GM12878 (cell line): Measurements from ENCODE around the gene BPGM.

Experiments
- ATF7 ChIP-seq: fragments of 450-650 bp; IDR thresholded peaks from 2 replicates; pipeline ENCODE4 v1.6.1; 2016; ENCODE audit warnings: low read depth, mild to moderate bottlenecking
- BCL11A ChIP-seq: IDR thresholded peaks from 2 replicates; pipeline ENCODE4 v1.6.1; 2011; ENCODE audit warnings: low read depth, low read length
- BCLAF1 ChIP-seq: fragments of 450-650 bp; IDR thresholded peaks from 2 replicates; pipeline ENCODE4 v1.6.1; 2017; ENCODE audit warnings: antibody characterized with exemption, mild to moderate bottlenecking, moderate library complexity
- CBX3 ChIP-seq: fragments of 200-600 bp; sonication (generic); IDR thresholded peaks from 2 replicates; pipeline ENCODE4 v1.6.1; 2016; ENCODE audit warnings: low read depth, borderline replicate concordance
- DPF2 ChIP-seq: fragments of 450-650 bp; IDR thresholded peaks from 2 replicates; pipeline ENCODE4 v1.6.1; 2017; ENCODE audit warnings: mild to moderate bottlenecking
- EZH2 ChIP-seq: IDR thresholded peaks from 2 replicates; pipeline ENCODE4 v1.6.1; 2012; ENCODE audit warnings: low read depth, mild to moderate bottlenecking, control low read depth, inconsistent platforms, low read length, borderline replicate concordance; ENCODE audit not compliant: control insufficient read depth
- HCFC1 ChIP-seq: fragments of 150-350 bp; IDR thresholded peaks from 2 replicates; pipeline ENCODE4 v1.6.1; 2014; ENCODE audit warnings: low read length
- KDM1A ChIP-seq: fragments of 200-600 bp; sonication (generic); IDR thresholded peaks from 2 replicates; pipeline ENCODE4 v1.6.1; 2016; ENCODE audit warnings: borderline replicate concordance
- MTA2 ChIP-seq: fragments of 450-650 bp; IDR thresholded peaks from 2 replicates; pipeline ENCODE4 v1.6.1; 2016; ENCODE audit warnings: low read depth, mild to moderate bottlenecking, moderate library complexity
- USF1 ChIP-seq: IDR thresholded peaks from 2 replicates; pipeline ENCODE4 v1.6.1; 2011; ENCODE audit warnings: borderline replicate concordance, low read depth, mild to moderate bottlenecking, moderate library complexity, mixed read lengths, low read length; ENCODE audit not compliant: insufficient read depth; ENCODE audit errors: extremely low read length
- TF ChIP-seq, protein P1 (sequence below): fragments of 450-650 bp; IDR thresholded peaks from 2 replicates; pipeline ENCODE4 v1.6.1; 2017; ENCODE audit warnings: low read depth, mild to moderate bottlenecking, moderate library complexity
- TF ChIP-seq, protein P2 (sequence below), 3 experiments: IDR thresholded peaks in 2 of 3; conservative IDR thresholded peaks in 1 of 3; 2 replicates each; pipeline ENCODE4 v1.5.1; 2011; ENCODE audit warnings: low read depth in 3 of 3, low read length in 3 of 3, mild to moderate bottlenecking in 3 of 3, control low read depth in 2 of 3, moderate library complexity in 2 of 3, inconsistent platforms in 1 of 3, mixed read lengths in 1 of 3; ENCODE audit not compliant: control insufficient read depth in 2 of 3, insufficient read depth in 1 of 3; ENCODE audit errors: extremely low read depth in 1 of 3
- TF ChIP-seq, protein P3 (sequence below): IDR thresholded peaks from 2 replicates; pipeline ENCODE4 v1.6.1; 2012; ENCODE audit warnings: low read depth, low read length, improper control_type of control experiment

GRCh38 chr7:134616611-134617010 lies 30.0 kb upstream of the BPGM start:
- TF ChIP-seq EZH2 (no peak), DPF2 (no peak), HCFC1 (no peak), USF1 (no peak), MTA2 (no peak), KDM1A (no peak), BCL11A (no peak), ATF7 (no peak), CBX3 (no peak), BCLAF1 (no peak)
- TF ChIP-seq, protein P1, sequence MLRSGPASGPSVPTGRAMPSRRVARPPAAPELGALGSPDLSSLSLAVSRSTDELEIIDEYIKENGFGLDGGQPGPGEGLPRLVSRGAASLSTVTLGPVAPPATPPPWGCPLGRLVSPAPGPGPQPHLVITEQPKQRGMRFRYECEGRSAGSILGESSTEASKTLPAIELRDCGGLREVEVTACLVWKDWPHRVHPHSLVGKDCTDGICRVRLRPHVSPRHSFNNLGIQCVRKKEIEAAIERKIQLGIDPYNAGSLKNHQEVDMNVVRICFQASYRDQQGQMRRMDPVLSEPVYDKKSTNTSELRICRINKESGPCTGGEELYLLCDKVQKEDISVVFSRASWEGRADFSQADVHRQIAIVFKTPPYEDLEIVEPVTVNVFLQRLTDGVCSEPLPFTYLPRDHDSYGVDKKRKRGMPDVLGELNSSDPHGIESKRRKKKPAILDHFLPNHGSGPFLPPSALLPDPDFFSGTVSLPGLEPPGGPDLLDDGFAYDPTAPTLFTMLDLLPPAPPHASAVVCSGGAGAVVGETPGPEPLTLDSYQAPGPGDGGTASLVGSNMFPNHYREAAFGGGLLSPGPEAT: no peak
- TF ChIP-seq, protein P2, sequence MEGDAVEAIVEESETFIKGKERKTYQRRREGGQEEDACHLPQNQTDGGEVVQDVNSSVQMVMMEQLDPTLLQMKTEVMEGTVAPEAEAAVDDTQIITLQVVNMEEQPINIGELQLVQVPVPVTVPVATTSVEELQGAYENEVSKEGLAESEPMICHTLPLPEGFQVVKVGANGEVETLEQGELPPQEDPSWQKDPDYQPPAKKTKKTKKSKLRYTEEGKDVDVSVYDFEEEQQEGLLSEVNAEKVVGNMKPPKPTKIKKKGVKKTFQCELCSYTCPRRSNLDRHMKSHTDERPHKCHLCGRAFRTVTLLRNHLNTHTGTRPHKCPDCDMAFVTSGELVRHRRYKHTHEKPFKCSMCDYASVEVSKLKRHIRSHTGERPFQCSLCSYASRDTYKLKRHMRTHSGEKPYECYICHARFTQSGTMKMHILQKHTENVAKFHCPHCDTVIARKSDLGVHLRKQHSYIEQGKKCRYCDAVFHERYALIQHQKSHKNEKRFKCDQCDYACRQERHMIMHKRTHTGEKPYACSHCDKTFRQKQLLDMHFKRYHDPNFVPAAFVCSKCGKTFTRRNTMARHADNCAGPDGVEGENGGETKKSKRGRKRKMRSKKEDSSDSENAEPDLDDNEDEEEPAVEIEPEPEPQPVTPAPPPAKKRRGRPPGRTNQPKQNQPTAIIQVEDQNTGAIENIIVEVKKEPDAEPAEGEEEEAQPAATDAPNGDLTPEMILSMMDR (IDR thresholded peaks at IDR 0.05 in 2 of 3, conservative IDR thresholded peaks at IDR 0.05 in 1 of 3; ENCODE audit: control insufficient read depth in 2 of 3, extremely low read depth in 1 of 3, insufficient read depth in 1 of 3, low read depth in 3 of 3, low read length in 3 of 3): no peak
- TF ChIP-seq, protein P3, sequence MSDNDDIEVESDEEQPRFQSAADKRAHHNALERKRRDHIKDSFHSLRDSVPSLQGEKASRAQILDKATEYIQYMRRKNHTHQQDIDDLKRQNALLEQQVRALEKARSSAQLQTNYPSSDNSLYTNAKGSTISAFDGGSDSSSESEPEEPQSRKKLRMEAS: no peak
